Renal cortical epithelial cell (primary cell): ENCODE results near the gene DGUOK. TPM values are rescaled to one million over a fixed set of nuclear protein-coding genes. Genes with fewer than 3 reads are reported as not detected.
A peak's percentile ranks its signal among the peaks of the same experiment; 100 is the strongest.
"Not testable (repeated sequence)": the region's sequence is repeated elsewhere in the genome, so short reads cannot be mapped to it uniquely, and the experiment has no call there.

Experiments
- DNase-seq: peaks from one replicate; pipeline ENCODE4 v3.0.0-alpha.2; 2011; ENCODE audit warnings: low read depth
- total RNA-seq: library from RNA; depleted of rRNA; stranded (reverse); fragments of >200 nt; gene quantifications from 2 replicates; pipeline ENCODE4 v1.2.3, GENCODE V29; 2014

DGUOK gene
- total RNA-seq, 1 donor from 2014 or later, result 26.9 TPM

DNA sequence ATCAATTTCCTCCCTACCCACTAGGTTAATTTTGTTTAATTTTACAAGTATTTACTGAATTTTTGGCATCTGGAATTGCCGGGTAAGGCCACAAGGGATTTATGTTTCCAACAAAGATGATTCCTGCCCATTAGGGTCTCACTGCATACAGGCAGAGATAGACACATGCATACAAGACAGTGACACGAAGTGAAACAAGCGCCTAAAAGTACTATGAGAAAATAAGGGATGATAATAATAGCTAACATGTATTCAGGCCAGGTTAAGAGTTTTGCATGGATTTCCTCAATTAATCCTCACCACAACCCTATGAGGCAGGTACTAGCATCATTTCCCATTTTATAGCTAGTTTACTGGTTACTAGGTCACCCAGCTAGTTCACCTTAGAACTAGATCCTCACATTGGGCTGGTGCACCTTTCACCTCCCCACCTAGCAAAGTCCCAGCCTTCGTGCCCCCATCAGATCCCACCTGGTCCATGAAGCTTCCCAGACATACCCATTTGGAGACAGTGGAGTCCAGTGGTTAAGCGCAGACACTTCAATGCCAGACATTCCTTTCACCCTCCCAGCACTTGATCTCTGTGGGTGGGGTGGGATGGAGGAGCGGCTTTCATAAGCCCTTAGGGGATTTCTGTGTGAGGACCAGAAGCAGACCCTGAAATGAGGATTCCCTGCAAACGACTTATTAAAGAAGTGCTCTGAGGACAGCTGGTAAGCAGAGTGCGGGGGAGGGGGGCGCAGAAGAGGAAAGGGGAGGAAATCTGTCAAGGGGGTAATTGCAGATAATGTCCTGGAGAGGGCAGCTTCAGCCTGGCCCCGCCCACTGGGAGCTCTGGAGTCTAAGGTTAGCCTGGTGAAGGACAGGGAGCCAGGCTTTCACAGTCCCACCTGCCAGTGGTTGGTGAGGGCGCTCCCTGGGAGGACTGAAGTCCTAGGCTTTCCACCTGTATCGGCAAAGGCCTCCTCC lies 5.8 kb upstream of the DGUOK start:
- no peak for DNase-seq

GRCh38 chr2:73921581-73921980 lies 5.1 kb upstream of the DGUOK start:
- no peak for DNase-seq

GRCh38 chr2:73922681-73923080 lies 4.0 kb upstream of the DGUOK start:
- no peak for DNase-seq

GRCh38 chr2:73925033-73925704 lies 1.5 kb upstream of the DGUOK start:
- no peak for DNase-seq

DNA sequence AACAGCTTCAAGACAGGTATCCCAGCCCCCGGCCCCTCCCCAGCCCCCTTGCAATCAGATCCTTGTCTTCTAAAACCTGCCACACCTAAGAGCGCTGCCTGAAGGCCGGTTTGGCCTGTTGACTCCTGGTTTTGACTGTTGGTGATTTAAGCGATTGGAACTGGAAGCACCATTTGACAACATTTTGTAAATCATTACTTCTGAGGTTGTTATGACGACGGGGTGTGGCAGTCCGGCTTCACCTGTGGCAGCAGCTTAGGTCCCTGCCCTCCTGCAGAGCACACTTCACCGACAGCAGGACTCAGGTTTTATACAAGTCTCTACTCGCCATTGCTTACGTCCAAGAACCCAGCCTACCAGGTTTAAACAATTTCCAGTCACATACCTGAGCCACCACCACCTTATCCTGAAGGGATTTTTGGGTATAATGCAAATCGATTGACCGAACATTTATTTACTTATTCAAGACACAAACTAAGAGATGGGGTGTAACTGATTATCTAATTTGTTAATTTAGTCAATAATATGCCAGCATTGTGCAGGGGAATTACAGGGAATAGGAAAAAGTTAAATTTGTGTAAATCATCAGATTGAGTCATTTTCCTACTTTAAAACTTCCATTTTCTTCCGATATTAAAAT lies 707 bp upstream of the DGUOK start:
- DNase-seq, result peak; percentile 48

DNA sequence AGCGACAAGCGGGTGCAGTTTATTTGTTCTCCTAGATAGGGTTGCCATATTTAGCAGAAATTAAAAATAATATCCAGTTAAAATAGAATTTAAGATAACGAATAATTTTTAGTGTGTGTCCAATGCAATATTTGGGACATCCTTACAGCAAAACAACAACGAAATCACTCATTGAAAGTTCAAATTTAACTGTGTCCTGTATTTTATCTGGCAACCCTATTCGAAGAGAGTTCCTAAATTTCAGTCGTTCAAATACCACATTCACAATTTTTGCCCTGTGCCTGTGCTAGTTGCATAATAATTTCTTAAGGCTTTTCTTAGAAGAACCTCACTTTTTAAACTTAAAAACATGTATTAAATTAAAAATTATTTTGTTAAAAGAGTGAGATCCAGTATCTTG lies 664 bp downstream of the DGUOK start:
- no peak for DNase-seq

DNA sequence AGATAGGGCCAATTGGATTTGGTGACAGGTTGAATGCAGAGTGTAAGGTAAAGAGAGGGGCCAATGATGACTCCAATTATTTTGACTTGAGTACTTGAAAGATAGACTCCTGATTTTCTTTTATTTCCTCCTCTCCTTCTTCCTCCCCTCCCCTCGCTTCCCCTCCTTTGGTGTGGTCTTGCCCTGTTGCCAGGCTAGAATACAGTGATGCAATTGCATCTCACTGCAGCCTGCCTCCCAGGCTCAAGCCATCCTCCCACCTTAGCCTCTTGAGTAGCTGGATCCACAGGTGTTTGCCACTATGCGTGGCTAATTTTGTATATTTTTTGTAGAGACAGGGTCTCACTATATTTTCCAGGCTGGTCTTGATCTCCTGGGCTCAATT lies 2.3 kb downstream of the DGUOK start:
- DNase-seq, result no peak

DNA sequence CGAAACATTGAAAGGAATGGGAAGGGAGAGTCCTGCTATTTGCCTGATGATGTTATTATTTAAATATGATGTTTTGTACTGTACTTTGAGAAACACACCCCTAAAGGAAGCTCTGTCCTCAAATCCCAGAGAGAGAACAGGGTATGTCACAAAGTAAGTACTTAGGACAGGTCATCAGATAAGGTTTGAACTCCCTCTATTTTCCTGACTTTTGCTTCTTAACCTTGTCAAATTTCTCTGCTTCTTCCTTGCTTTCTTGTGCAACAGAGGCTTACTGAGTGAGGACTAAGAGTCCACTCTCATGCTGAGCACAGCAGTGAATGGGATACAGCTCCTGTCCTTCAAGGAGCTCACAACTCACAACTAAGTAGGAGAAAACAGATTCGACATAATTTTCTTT lies 3.7 kb downstream of the DGUOK start:
- no peak for DNase-seq

DNA sequence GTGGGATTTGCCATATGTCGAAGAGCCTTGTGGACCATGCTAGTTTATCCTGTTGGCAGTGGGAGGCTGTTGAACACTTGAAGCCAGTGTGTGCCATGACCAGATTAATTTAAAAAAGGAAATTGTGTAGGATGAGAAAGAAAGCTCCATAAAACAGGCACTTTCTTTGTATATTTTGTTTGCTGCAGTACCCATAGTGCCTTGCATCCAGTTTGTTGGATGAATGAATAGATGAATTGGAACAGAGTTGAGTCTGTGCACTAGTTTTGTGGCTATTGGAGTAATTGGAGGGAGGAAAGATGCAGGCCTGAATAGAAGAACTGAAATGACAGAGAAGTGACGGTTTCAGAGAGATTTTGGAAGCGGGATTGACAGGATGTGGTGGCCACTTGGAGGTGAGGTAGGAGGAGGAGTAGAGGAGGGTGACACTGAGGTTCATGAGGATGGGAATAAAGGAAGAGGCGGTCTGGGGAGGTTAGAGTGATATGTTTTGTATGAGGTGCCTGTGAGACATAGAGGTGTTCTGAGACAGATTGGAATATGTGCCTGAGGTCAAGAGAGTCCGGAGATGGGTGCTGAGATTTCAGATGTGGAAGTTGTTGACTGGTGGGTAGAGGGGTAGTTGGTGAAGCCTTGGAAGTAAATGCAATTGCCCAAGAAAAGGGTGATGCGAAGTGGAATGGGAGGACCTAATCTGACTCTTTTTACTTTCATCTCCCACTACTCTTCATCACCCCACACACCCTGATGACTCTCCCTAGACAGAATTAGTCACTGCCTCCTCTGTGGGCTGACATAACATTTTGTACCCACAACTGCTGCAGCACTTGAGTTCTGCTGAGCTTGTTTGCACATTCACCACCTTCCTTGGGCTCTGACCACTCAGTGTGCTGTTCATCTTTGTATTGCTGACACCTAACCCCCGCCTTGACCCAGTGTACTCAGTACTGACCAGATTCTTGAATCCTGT lies 5.1 kb downstream of the DGUOK start:
- peak; percentile 71 for DNase-seq

DNA sequence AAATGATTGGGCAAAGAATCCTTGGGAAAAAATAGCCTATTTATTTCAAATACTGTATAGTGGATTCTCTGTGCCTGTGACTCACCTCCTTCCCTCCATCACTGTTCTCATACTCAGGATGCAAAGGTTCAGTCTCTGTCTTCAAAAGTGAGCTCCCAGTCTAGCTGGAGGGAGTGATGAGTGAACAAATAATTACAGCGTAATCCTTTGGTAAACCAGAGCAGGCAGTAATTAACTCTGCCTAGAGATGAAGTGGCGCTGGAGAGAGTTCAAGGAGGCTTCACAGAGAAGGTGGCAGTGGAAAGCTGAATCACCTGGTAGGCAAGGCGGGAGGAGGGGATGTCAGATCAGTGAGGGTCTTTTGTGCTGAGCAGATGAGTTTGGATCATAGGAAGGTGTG lies 6.5 kb downstream of the DGUOK start:
- peak; percentile 33 for DNase-seq

GRCh38 chr2:73935641-73936040 lies 9.0 kb downstream of the DGUOK start:
- no peak for DNase-seq

- DNase-seq, result no peak
Observed at GRCh38 chr2:73937103-73937885, 10.6 kb downstream of the DGUOK start.

- no peak for DNase-seq
Observed at GRCh38 chr2:73937899-73938298, 11.2 kb downstream of the DGUOK start.

- no peak for DNase-seq
Observed at GRCh38 chr2:73938718-73939352, 12.2 kb downstream of the DGUOK start.

DNA sequence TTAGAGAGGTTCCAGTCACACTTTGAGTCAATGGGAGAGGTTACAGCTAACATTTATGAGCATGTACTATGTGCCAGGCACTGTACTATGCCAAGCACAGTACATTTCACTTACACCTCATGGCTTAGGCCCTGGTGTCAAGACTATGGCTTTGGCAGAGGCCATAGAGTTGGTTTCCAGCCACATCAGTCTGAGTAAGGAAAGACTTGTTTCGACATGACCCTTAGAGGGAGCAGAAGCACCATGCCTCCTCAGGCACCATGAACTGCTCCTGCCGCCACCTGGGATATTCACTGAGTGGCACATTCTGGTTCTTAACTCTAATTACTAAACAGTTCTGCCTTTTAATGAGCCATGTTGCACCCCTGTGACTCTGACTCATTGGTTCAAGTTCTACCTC lies 12.7 kb downstream of the DGUOK start:
- DNase-seq, result peak; percentile 77

- not testable (repeated sequence) for DNase-seq
Observed at GRCh38 chr2:73940066-73940465, 13.4 kb downstream of the DGUOK start.

DNA sequence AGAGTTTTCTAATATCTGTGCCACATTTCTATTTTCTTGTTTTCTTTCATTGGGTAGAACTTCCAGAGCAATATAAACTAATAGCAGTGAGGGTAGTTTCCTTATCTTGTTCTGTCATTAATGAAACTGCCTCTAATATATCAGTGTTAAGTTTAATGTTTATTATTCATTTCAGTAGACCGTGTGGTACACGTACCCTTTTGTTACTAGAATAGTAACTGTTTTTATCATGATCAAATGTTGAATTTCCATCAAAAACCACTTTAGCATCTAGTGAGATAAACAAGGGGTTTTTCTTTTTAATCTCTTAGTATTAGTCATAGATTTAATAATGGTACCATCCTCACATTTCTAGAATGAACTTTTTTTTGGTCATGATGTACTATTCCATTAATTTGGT lies 16.0 kb downstream of the DGUOK start:
- DNase-seq, result no peak

GRCh38 chr2:73944714-73945113 lies 18.0 kb downstream of the DGUOK start:
- DNase-seq, result no peak

DNA sequence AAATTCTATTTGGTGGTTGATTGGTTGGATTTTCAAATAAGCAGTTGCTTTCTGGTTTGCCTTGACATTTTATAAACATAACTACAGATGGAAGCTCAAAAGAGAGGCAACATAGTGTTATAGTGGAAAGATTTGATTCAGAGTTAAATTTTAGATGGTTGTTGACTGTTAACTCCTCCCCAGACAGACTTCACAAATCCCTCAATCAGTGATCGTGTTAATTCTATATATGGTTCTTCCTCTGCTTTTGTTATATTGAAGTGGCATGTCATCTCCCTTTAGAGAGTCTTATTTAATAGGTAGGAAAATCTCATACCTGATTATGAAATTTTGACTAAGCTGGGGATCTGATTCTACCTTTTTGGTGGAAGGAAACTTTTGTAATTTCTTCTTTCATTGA lies 19.5 kb downstream of the DGUOK start:
- DNase-seq, result no peak

DNA sequence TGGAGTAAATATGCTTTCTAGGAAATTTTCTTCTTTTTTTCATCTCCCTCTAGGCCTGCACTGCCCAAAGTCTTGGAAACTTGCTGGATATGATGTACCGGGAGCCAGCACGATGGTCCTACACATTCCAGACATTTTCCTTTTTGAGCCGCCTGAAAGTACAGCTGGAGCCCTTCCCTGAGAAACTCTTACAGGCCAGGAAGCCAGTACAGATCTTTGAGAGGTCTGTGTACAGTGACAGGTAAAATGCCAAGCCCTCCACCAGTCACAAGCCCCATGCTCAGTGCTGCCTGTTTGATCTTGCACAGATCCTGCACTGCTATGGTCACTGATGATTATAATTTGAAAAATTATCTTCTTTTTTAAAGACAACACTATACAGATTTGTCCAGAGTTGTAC lies 20.0 kb downstream of the DGUOK start:
- DNase-seq, result no peak
